KMS-11 (cell line): ENCODE results near the gene STOML2.

ENCODE experiments used
- H2AFZ ChIP-seq: fragments of 200-600 bp; sonication (generic); 2 replicates; pipeline ENCODE4 v1.6.1; 2016; ENCODE audit warnings: antibody characterized with exemption, mixed run types, low read depth
- H3K27ac ChIP-seq: fragments of 200-600 bp; sonication (generic); 2 replicates; pipeline ENCODE4 v1.6.1; 2016; ENCODE audit warnings: mild to moderate bottlenecking, mixed run types
- H3K27me3 ChIP-seq: fragments of 200-600 bp; sonication (generic); 2 replicates; pipeline ENCODE4 v1.6.1; 2017; ENCODE audit warnings: mild to moderate bottlenecking, low read depth, mixed run types, moderate library complexity; ENCODE audit not compliant: insufficient read depth
- H3K36me3 ChIP-seq: fragments of 200-600 bp; sonication (generic); 2 replicates; pipeline ENCODE4 v1.6.1; 2017; ENCODE audit warnings: mild to moderate bottlenecking, mixed run types; ENCODE audit not compliant: insufficient read depth
- H3K4me1 ChIP-seq: fragments of 200-600 bp; sonication (generic); 2 replicates; pipeline ENCODE4 v1.6.1; 2016; ENCODE audit warnings: mild to moderate bottlenecking, low read depth, mixed run types; ENCODE audit not compliant: poor library complexity, severe bottlenecking
- H3K4me2 ChIP-seq: fragments of 200-600 bp; sonication (generic); 2 replicates; pipeline ENCODE4 v1.7.0; 2016; ENCODE audit warnings: mild to moderate bottlenecking, mixed run types
- H3K4me3 ChIP-seq: fragments of 200-600 bp; sonication (generic); IDR thresholded peaks from 2 replicates; pipeline ENCODE4 v1.6.1; 2017; ENCODE audit warnings: low read depth, low read length, mixed read lengths; ENCODE audit not compliant: insufficient read depth
- H3K79me2 ChIP-seq: fragments of 200-600 bp; sonication (generic); 2 replicates; pipeline ENCODE4 v1.6.1; 2016; ENCODE audit warnings: low read depth, mixed run types; ENCODE audit not compliant: insufficient read depth
- H3K9ac ChIP-seq: fragments of 200-600 bp; sonication (generic); 2 replicates; pipeline ENCODE4 v1.6.1; 2016; ENCODE audit warnings: mild to moderate bottlenecking, mixed run types
- H4K20me1 ChIP-seq: fragments of 200-600 bp; sonication (generic); 2 replicates; pipeline ENCODE4 v1.6.1; 2016; ENCODE audit warnings: mild to moderate bottlenecking, mixed run types; ENCODE audit not compliant: insufficient read depth
- TF ChIP-seq, protein P1 (sequence below): fragments of 200-600 bp; sonication (generic); conservative IDR thresholded peaks from 2 replicates; pipeline ENCODE4 v1.6.1; 2017; ENCODE audit warnings: low read depth, mild to moderate bottlenecking, antibody characterized with exemption, low read length, moderate library complexity, mixed read lengths

STOML2 gene

DNA sequence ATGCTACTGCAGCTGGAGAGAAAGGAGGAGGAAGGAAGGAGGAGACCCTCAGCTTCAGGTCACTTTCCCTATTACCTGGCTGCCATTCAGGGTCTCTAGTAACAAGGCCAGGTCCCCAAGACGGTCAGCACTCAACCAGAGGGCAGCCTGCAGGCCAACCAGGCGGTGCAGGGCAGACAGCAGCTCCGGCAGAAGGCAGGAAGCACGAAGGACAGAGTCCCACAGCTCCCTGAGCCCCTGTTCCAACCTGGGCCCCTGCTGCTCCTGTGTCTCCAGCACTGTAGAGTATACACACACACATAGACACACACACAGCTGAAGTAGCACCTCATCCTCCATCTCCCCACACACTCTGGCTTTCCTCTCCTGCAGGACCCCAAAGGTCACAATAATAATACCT lies 24.9 kb downstream of the STOML2 start:
- Histone ChIP-seq H3K4me2 (peak overlapping the region; percentile 95; the same call in 1 of the 2 replicates), H3K79me2 (peaks cover 28% of the 10 kb centered on the region; the same call in 1 of the 2 replicates), H3K4me1 (peaks cover 11% of the 10 kb centered on the region), H3K4me3 (no peak overlapping the region), H3K27me3 (no peaks in the 10 kb centered on the region), H3K36me3 (no peaks in the 10 kb centered on the region; the same call in 1 of the 2 replicates), H2AFZ (no peak overlapping the region), H3K27ac (no peak overlapping the region), H3K9ac (no peak overlapping the region; the same call in 1 of the 2 replicates), H4K20me1 (no peaks in the 10 kb centered on the region)
- TF ChIP-seq, protein P1, sequence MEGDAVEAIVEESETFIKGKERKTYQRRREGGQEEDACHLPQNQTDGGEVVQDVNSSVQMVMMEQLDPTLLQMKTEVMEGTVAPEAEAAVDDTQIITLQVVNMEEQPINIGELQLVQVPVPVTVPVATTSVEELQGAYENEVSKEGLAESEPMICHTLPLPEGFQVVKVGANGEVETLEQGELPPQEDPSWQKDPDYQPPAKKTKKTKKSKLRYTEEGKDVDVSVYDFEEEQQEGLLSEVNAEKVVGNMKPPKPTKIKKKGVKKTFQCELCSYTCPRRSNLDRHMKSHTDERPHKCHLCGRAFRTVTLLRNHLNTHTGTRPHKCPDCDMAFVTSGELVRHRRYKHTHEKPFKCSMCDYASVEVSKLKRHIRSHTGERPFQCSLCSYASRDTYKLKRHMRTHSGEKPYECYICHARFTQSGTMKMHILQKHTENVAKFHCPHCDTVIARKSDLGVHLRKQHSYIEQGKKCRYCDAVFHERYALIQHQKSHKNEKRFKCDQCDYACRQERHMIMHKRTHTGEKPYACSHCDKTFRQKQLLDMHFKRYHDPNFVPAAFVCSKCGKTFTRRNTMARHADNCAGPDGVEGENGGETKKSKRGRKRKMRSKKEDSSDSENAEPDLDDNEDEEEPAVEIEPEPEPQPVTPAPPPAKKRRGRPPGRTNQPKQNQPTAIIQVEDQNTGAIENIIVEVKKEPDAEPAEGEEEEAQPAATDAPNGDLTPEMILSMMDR = no peak

DNA sequence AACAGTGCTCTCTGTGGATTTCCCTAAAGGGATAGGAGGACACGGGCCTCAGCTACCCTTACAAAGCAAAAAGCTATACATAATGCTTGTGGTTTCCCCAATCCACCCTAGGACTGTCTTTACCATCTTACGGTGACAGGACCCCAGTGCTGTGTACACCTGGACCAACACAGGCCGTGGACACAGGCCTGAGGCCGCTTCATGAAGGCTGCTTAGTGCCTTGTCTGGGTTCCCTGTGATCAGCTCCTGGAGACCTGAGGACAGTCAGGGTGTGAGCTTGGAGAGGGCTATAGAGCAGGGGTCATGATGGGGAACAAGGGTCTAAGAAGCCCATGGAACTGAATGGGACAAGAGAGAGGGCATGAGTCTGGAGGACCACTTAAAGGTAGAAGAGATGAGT lies 26.1 kb downstream of the STOML2 start:
- Histone ChIP-seq H3K4me1 (peaks cover 12% of the 10 kb centered on the region), H4K20me1 (no peaks in the 10 kb centered on the region), H3K27me3 (no peaks in the 10 kb centered on the region), H3K79me2 (peaks cover 29% of the 10 kb centered on the region; the same call in 1 of the 2 replicates), H3K36me3 (no peaks in the 10 kb centered on the region; the same call in 1 of the 2 replicates), H3K27ac (no peak overlapping the region), H3K4me2 (no peak overlapping the region), H3K9ac (no peak overlapping the region), H2AFZ (no peak overlapping the region), H3K4me3 (no peak overlapping the region)
- TF ChIP-seq, protein P1 = no peak

DNA sequence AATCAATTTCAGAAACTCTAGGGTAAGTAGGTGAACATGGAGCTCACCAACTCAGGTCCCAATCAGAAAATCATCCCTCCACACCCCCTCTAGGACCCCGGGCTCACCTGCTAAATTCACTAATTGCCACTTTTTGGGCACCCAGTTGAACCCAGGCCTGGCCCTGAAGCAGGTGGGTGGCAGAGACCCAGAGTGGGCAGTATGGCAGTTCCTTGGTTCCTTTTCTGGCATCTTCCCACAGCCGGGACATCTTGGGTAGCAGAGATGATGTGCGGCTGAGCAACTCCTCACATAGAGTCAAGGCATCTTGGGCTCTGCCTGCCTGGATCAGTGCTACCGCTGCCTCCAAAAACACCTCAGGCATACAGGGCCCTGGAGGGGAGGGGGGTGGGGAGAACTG lies 27.6 kb downstream of the STOML2 start:
- Histone ChIP-seq H3K79me2 (peaks cover 43% of the 10 kb centered on the region), H3K36me3 (no peaks in the 10 kb centered on the region; the same call in 1 of the 2 replicates)

DNA sequence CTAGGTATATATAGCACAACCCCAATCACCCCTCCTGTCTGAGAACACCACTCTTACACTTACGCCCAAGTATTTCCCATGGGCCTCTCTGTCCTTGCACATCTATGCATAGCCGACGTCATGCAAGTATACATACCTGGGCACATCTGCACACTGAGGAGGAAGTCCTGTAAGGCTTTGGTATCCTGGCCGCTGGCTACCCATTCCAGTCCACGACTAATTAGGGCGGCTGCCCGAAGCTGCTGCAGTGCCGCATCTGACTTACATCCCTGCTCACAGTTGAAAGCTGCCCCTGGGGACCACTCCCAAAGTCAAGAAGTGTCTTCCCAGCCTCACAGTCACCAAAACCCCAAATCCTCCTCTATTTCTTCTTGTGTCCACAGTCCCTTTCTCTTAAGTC lies 28.1 kb downstream of the STOML2 start:
- H3K79me2 ChIP-seq = peaks cover 49% of the 10 kb centered on the region

More for the DNA sequence above, 27.6 kb downstream of the STOML2 start:
- no peaks in the 10 kb centered on the region for H3K27me3 ChIP-seq
- no peak overlapping the region for H3K27ac ChIP-seq
- H3K9ac ChIP-seq = no peak overlapping the region
- no peak overlapping the region for H3K4me2 ChIP-seq
- H2AFZ ChIP-seq = no peak overlapping the region
- TF ChIP-seq, protein P1 = no peak
- H3K4me3 ChIP-seq = no peak overlapping the region
- peaks cover 16% of the 10 kb centered on the region for H3K4me1 ChIP-seq
- H4K20me1 ChIP-seq = peaks cover 12% of the 10 kb centered on the region

More for the DNA sequence above, 28.1 kb downstream of the STOML2 start:
- TF ChIP-seq, protein P1 = no peak
- H3K4me2 ChIP-seq = no peak overlapping the region
- peaks cover 18% of the 10 kb centered on the region for H4K20me1 ChIP-seq
- no peaks in the 10 kb centered on the region; the same call in 1 of the 2 replicates for H3K36me3 ChIP-seq
- H2AFZ ChIP-seq = no peak overlapping the region
- H3K27me3 ChIP-seq = no peaks in the 10 kb centered on the region
- no peak overlapping the region for H3K4me3 ChIP-seq
- H3K27ac ChIP-seq = no peak overlapping the region
- peaks cover 22% of the 10 kb centered on the region for H3K4me1 ChIP-seq
- no peak overlapping the region for H3K9ac ChIP-seq
